GM21576 (cell line): Measurements from ENCODE around the gene ARRDC3.
"Not testable (repeated sequence)": the region's sequence is repeated elsewhere in the genome, so short reads cannot be mapped to it uniquely, and the experiment has no call there.

Experiments used
- ATAC-seq: cut with Tn5 transposase; IDR thresholded peaks from one replicate; pipeline ENCODE4 v1.9.1; 2021; ENCODE audit warnings: mild to moderate bottlenecking, moderate library complexity; ENCODE audit not compliant: unreplicated experiment

Gene ARRDC3

GRCh38 chr5:91385596-91385995 lies 2.5 kb upstream of the ARRDC3 start:
- ATAC-seq, result not testable (repeated sequence)

GRCh38 chr5:91384671-91385430 lies 1.7 kb upstream of the ARRDC3 start:
- ATAC-seq, result peak; percentile 13

GRCh38 chr5:91383956-91384300 lies 811 bp upstream of the ARRDC3 start:
- ATAC-seq, result no peak

- ATAC-seq, result no peak
These were observed 539 bp downstream of the ARRDC3 start for GRCh38 chr5:91382530-91383026.

DNA sequence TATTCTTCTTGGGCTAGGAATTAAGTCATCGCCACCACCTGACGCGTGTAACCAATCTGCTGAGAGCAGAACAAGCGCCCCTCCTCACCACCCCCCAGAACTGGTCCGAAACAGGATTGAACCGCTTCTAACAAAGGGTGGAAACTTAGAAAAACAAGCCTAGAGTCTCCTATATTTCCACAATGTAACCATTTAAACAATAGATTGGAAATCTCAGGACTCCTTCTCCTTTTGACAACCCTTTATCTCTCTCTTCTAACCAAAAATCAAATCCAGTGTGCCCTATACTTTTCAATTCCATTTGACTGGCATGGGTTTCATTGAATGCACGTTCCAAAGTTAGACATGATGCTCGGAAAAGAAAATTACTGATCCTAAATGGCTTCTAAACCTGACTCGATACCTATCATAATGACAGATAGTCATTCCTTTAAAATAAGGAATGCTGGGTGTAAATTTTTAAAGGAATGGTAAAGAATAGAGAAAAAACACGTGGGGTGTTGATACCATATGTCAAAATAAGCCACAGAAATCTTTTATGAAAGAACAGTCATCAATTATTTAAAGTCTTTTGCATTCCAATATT lies 1.2 kb downstream of the ARRDC3 start:
- ATAC-seq, result no peak

- no peak for ATAC-seq
These were observed 1.8 kb downstream of the ARRDC3 start for GRCh38 chr5:91381239-91381773.

GRCh38 chr5:91380491-91381238 lies 2.5 kb downstream of the ARRDC3 start:
- peak; percentile 45 for ATAC-seq

DNA sequence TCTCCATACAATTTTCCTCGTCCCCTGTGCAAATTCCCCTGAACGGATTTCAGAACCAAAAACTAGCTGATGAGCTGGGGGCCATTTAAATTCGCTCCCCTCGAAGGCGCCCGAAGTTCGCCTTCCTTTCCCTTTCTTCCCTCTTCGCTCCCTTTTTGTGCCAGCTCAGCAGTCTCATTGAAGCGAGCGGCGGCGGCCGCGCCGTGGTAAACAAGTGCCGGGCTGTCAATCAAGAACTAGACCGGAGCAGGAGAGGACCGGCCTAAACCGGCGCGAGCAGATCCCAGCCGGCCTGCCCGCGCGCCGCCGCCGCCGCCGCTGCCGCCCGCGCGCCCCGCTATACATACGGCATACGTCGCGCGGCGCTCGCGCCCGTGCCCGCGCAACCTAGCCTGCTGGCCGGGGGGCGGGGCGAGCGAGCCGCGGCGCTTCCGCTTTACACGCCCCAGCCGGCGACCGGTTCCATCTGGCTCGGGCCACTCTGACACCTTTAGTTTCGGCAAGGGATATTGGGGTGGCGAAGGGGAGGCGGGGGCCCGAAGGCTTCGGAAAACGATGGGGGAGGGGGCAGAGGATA lies 3.1 kb downstream of the ARRDC3 start:
- peak; percentile 52 for ATAC-seq

DNA sequence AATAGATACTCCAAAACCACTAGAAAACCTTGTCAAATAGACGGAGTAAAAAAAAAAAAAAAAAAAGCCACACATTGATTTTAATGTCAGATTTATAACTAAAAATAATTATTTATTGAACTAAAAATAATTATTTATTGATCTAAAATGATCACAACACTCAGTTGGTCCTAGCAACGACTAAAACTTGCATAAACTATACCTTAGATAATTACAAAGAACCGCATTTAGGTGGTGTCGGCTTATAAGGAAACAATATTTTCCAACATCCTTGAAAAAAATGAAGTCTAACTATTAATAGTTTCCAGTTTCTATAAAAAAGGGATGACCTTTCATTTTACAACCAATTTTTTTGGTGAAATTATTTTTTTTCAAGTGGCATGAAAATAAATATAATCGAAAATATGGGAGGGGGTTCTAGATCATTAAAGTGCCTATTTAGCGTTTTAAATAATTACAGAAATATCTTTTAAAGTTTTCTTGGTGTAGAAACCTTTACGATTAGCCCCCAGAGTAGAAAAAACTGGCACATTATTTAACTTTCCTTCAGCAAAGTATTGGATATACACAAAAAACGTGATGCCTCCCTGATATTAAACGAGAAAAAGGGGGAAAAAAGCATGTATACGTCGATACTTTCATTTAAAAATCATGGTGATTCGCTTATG lies 3.7 kb downstream of the ARRDC3 start:
- no peak for ATAC-seq

- ATAC-seq, result no peak
These were observed 4.3 kb downstream of the ARRDC3 start for GRCh38 chr5:91378752-91379211.

DNA sequence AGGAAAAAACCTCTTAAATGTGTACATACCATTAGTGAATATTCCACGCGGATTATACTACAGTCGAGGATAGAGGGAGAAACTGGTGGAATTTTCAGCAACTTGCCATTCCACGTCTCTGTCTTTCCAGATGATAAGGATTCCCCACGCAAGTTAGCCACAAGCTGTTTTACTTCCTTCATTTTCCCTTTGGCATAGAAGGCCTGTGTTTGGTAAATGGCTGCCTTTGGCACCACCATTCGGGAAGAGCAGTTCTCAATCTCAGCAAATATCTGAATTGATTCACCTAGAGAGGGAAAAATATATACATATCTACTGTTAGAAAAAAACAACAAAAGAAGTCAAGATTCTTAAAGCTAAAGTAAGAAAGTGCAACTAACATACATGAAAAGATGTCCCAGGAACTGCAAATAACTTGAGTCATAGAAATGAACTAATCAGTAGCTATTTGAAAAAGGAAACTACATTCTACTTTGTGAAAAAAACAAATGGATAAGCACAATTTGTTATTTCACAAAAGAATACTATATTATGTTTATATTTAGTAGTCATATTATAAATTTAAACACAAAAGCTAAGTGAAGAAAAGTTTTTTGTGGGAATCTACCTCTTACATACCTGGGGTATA lies 8.1 kb downstream of the ARRDC3 start:
- no peak for ATAC-seq

DNA sequence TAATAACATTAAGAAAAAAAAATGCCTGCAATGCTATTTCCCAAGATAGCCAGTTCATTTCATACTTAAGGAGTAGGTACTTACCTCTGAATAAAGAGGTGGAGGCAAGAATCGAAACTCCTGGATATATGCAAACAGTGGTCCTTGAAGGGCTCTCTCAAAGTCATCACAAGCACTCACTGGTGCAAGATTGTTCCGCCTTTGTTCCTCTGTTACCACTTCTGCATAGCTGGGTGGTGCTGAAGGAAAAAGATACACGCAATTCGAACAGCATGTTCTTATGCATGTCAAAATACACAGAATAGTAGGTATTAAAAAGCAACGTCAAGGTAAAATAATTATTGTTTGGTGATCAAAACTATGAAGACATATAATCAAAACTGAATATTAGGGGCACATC lies 9.5 kb downstream of the ARRDC3 start:
- ATAC-seq, result no peak

DNA sequence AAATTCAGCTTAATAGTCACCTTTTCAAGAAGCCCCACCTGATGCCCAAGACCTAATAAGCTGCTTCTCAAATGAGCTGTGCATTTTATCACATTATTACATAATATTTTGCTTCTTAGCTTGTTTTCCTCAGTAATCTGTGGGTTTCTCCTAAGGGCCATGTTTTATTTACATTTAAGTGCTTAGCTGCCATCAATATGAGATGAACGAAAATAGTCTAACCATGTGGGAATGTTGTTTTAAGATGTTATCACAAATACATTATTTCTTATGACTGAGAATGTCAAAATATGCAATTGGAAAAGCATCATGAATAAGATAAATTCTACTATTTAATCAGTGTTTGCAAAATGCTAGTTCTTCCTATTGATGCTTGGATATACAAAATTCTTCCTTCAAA lies 10.1 kb downstream of the ARRDC3 start:
- no peak for ATAC-seq

GRCh38 chr5:91369480-91369879 lies 13.6 kb downstream of the ARRDC3 start:
- no peak for ATAC-seq

- no peak for ATAC-seq
These were observed 15.0 kb downstream of the ARRDC3 start for GRCh38 chr5:91367908-91368648.

DNA sequence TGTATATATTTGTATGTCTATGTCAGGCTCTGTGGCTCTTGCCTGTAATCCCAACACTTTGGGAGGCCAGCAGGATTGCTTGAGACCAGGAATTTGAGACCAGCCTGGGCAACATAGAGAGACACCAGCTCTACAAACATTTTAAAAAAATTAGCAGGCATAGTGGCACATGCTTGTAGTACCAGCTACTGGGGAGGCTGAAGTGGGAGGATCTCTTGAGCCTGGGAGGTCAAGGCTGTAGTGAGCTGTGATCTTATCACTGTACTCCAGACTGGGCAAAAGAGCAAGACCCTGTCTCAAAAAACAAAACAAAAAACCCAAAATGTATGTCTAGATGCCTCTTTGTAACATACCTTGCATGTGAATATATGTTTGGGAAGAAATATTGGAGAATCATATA lies 15.8 kb downstream of the ARRDC3 start:
- no peak for ATAC-seq

- no peak for ATAC-seq
These were observed 16.6 kb downstream of the ARRDC3 start for GRCh38 chr5:91366551-91366950.

DNA sequence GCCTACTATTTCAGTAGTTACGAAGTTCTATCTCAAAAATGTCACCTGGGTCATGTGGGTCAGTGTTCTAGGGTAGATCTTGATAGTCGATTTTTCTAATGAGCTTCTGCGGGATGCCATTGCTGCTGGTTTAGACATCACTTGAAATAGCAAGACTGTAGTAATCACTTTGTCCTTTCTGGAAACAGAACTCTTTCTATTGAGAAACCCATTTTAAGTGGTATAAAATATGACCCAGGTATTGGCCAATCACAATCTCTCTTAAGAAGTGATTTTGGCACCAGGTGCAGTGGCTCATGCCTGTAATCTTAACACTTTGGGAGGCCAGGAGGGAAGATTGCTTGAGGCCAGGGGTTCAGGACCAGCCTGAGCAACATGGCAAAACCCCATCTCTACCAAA lies 17.6 kb downstream of the ARRDC3 start:
- no peak for ATAC-seq

DNA sequence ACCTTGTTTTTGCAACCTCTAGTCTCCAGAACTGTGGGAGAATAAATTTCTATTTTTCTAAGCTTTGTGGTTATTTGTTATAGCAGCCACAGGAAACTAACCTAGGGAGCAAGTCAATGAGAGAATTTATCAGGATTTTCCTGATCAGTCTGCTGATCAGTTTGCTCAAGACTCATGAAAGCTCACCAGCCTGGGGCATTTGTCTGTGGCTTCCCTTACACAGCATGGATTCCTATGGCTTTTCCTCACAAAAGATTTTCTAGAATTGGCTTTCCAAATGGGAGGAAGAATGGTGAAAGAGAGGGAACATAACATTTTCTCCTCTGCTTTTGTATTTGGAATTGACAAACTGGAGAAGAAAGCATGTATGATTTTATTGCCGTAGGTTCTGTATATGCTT lies 20.2 kb downstream of the ARRDC3 start:
- ATAC-seq, result no peak

- ATAC-seq, result no peak
These were observed 21.3 kb downstream of the ARRDC3 start for GRCh38 chr5:91361790-91362189.
